IMR-90 (cell line): ENCODE measurements around the gene MAPK1. TPM values are rescaled to one million over a fixed set of nuclear protein-coding genes. Genes with fewer than 3 reads are reported as not detected.

Source experiments
- ATAC-seq: fragments of 200-7000 bp; cut with Tn5 transposase; 2 replicates; pipeline ENCODE4 v1.9.1; 2020; ENCODE audit warnings: low read depth, mild to moderate bottlenecking, moderate library complexity
- BruUV-seq: library from RNA; stranded (reverse); fragments of 400-500 nt; replicated peaks from 2 replicates; lab custom pipeline; 2021; lab: Mats Ljungman, UMichigan
- CTCF ChIA-PET: fragments of 300-600 bp; formaldehyde crosslinking; extraction: SDS; loops from one replicate; lab custom pipeline; 2021; ENCODE audit warnings: antibody characterized with exemption; lab: Yijun Ruan, JAX
- POLR2A ChIA-PET: fragments of 300-600 bp; sonication (Branson Sonifier 250); formaldehyde crosslinking; loops from one replicate; lab custom pipeline; 2022; ENCODE audit warnings: antibody characterized with exemption; ENCODE audit not compliant: unreplicated experiment; lab: Charles Lee
- DNase-seq: peaks from one replicate; pipeline ENCODE4 v3.0.0; 2013
- H2AFZ ChIP-seq: replicated peaks from 2 replicates; pipeline ENCODE3; 2013; ENCODE audit warnings: low read length, mild to moderate bottlenecking; ENCODE audit not compliant: poor library complexity
- H2AK5ac ChIP-seq: 2 replicates; pipeline ENCODE4 v1.6.1; 2013; ENCODE audit warnings: low read depth, low read length, inconsistent platforms
- H2AK9ac ChIP-seq: replicated peaks from 2 replicates; pipeline ENCODE3; 2013; ENCODE audit warnings: mild to moderate bottlenecking, low read depth, low read length, moderate library complexity; ENCODE audit not compliant: poor library complexity
- H2BK120ac ChIP-seq: 2 replicates; pipeline ENCODE4 v1.6.1; 2013; ENCODE audit warnings: low read depth, low read length, inconsistent platforms
- H2BK15ac ChIP-seq: 3 replicates; pipeline ENCODE4 v1.6.1; 2013; ENCODE audit warnings: low read depth, low read length, inconsistent platforms
- H2BK20ac ChIP-seq: 2 replicates; pipeline ENCODE4 v1.6.1; 2013; ENCODE audit warnings: low read depth, mild to moderate bottlenecking, inconsistent platforms, low read length, moderate library complexity
- H2BK5ac ChIP-seq: 2 replicates; pipeline ENCODE4 v1.6.1; 2013; ENCODE audit warnings: mild to moderate bottlenecking, low read depth, low read length, inconsistent platforms; ENCODE audit not compliant: poor library complexity, severe bottlenecking
- H3K14ac ChIP-seq: replicated peaks from 2 replicates; pipeline ENCODE4 v1.6.1; 2013; ENCODE audit warnings: low read depth, low read length, inconsistent platforms
- H3K18ac ChIP-seq: 2 replicates; pipeline ENCODE4 v1.6.1; 2013; ENCODE audit warnings: low read depth, low read length, control low read depth
- H3K23ac ChIP-seq: 2 replicates; pipeline ENCODE4 v1.6.1; 2013; ENCODE audit warnings: low read depth, low read length, inconsistent platforms
- H3K27ac ChIP-seq: 2 replicates; pipeline ENCODE4 v1.5.1; 2013; ENCODE audit warnings: mild to moderate bottlenecking, control low read depth, low read length; ENCODE audit not compliant: insufficient read depth
- H3K27me3 ChIP-seq: 2 replicates; pipeline ENCODE4 v1.6.1; 2013; ENCODE audit warnings: low read length; ENCODE audit not compliant: control insufficient read depth, insufficient read depth
- H3K36me3 ChIP-seq: 2 replicates; pipeline ENCODE4 v1.6.1; 2013; ENCODE audit warnings: low read length, mixed read lengths; ENCODE audit not compliant: control insufficient read depth, insufficient read depth
- H3K4ac ChIP-seq: 2 replicates; pipeline ENCODE4 v1.6.1; 2013; ENCODE audit warnings: low read depth, low read length, inconsistent platforms
- H3K4me1 ChIP-seq: 2 replicates; pipeline ENCODE4 v1.6.1; 2013; ENCODE audit warnings: low read length, mixed read lengths; ENCODE audit not compliant: control insufficient read depth, insufficient read depth
- H3K4me2 ChIP-seq: 2 replicates; pipeline ENCODE4 v1.6.1; 2013; ENCODE audit warnings: low read depth, mild to moderate bottlenecking, control low read depth, low read length, moderate library complexity
- H3K4me3 ChIP-seq: 2 replicates; pipeline ENCODE4 v1.5.1; 2013; ENCODE audit warnings: low read depth, mild to moderate bottlenecking, control low read depth, low read length, moderate library complexity; ENCODE audit not compliant: insufficient read depth
- H3K56ac ChIP-seq: 2 replicates; pipeline ENCODE4 v1.6.1; 2013; ENCODE audit warnings: low read length, inconsistent platforms; ENCODE audit not compliant: insufficient read depth; ENCODE audit errors: extremely low read depth
- H3K79me1 ChIP-seq, 2 experiments: 2 replicates each; pipeline ENCODE4 v1.6.1; 2013; ENCODE audit warnings: low read length in 2 of 2, inconsistent platforms in 1 of 2, low read depth in 1 of 2
- H3K9ac ChIP-seq: 2 replicates; pipeline ENCODE4 v1.6.1; 2013; ENCODE audit warnings: low read depth, low read length, control low read depth
- H3K9me1 ChIP-seq: 2 replicates; pipeline ENCODE4 v1.6.1; 2013; ENCODE audit warnings: low read length, inconsistent platforms; ENCODE audit not compliant: insufficient read depth
- H3K9me3 ChIP-seq: 2 replicates; pipeline ENCODE4 v1.6.1; 2013; ENCODE audit warnings: low read length; ENCODE audit not compliant: control insufficient read depth, insufficient read depth
- H4K20me1 ChIP-seq: 2 replicates; pipeline ENCODE4 v1.6.1; 2013; ENCODE audit warnings: low read length, inconsistent platforms; ENCODE audit not compliant: insufficient read depth
- H4K5ac ChIP-seq: 2 replicates; pipeline ENCODE4 v1.6.1; 2013; ENCODE audit warnings: mild to moderate bottlenecking, low read depth, low read length, control low read depth
- H4K8ac ChIP-seq, 2 experiments: 2 replicates each; pipeline ENCODE4 v1.6.1; 2013; ENCODE audit warnings: low read depth in 2 of 2, low read length in 2 of 2, control low read depth in 1 of 2, inconsistent platforms in 1 of 2
- H4K91ac ChIP-seq: 2 replicates; pipeline ENCODE4 v1.6.1; 2013; ENCODE audit warnings: low read depth, low read length, inconsistent platforms; ENCODE audit not compliant: insufficient read depth
- MAFK ChIP-seq: IDR thresholded peaks from 2 replicates; pipeline ENCODE4 v1.6.1; 2012; ENCODE audit warnings: low read depth, low read length, improper control_type of control experiment
- WGBS, 2 experiments: methylation state at CpG; one replicate each; pipeline versions ENCODE4 v1.1.5 to v1.1.7; 2013; ENCODE audit warnings: missing lambda C conversion rate in 2 of 2; ENCODE audit not compliant: insufficient read length in 1 of 2; ENCODE audit errors: extremely low coverage in 2 of 2; 5-methylcytosine and 5-hydroxymethylcytosine counted together
- dilution Hi-C: fragments of 300-500 bp; cut with HindIII; formaldehyde crosslinking; loops from one replicate; pipeline ENCODE4 v1.14.3; 2018; ENCODE audit warnings: low sequenced_read_pairs; ENCODE audit not compliant: unreplicated experiment
- in situ Hi-C: fragments of 300-500 bp; cut with MboI; formaldehyde crosslinking; loops from 3 replicates; pipeline ENCODE4 v1.14.3; 2019; ENCODE audit warnings: low sequenced_read_pairs, inconsistent platforms, mixed read lengths
- intact Hi-C: fragments of 100-400 bp; cut with micrococcal nuclease; formaldehyde crosslinking; loops from 2 replicates; pipeline ENCODE4 v1.10.0; 2022
- polyA plus RNA-seq, 3 experiments: library from polyadenylated mRNA; depleted of rRNA; stranded (reverse); fragments of >200 nt; gene quantifications; 2 replicates each; pipeline ENCODE4 v1.2.3, GENCODE V29; 2012; ENCODE audit warnings: low replicate concordance in 1 of 3
- total RNA-seq: library from RNA; depleted of rRNA; stranded (reverse); fragments of >200 nt; gene quantifications from 2 replicates; pipeline ENCODE4 v1.2.3, GENCODE V29; 2012

The MAPK1 gene
- total and polyA plus RNA-seq, 2 of the 4 experiments (the other 2 are of a cell fraction) = 41.0 to 51.3 TPM

DNA sequence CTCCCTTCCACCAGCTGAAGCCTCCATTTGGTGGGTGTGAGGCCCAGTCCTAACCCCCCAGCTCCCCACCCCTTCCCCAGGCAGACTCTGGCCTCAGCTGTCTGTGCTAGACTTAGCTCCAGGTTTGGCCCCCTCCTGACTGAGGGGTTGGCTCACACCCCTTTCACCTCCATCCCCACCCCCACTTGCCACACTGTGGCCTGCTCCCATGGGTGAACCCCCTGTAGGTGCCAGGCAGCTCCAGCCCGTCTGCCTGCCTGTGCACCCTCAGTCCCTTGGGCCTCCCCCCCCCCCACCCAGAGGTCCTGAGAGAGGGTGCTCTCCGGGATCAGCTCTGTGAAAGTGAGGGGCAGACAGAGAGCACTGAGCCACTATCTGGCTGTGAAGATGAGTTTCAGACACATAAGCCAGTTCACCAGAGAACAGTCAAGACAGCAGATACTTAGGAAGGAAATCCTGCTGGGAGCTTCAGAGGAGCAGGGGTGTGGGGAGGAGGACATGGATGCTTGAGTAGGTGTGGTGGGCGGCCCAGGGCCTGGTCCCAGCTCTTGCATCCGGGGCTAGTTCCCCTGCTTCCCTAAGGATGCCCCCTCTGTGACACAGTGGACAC is 49.0 kb upstream of the MAPK1 start:
- H4K8ac ChIP-seq = no peak overlapping the region
- POLR2A ChIA-PET = no interaction called here

More for the DNA sequence above, 49.0 kb upstream of the MAPK1 start:
- dilution Hi-C loops = no loop called here
- Histone ChIP-seq H3K36me3 (no peaks in the 10 kb centered on the region; the same call in 1 of the 2 replicates), H2AK9ac (no peak overlapping the region), H3K27ac (no peak overlapping the region), H3K23ac (no peak overlapping the region), H2AK5ac (no peak overlapping the region), H3K4me1 (peaks cover 5% of the 10 kb centered on the region; the same call in 1 of the 2 replicates), H3K9me3 (no peaks in the 10 kb centered on the region), H3K56ac (no peak overlapping the region), H3K4me3 (no peak overlapping the region), H3K4ac (no peak overlapping the region), H3K27me3 (no peaks in the 10 kb centered on the region), H2BK5ac (no peak overlapping the region), H4K5ac (no peak overlapping the region), H3K14ac (no peak overlapping the region), H2BK120ac (no peak overlapping the region), H2BK20ac (no peak overlapping the region), H2AFZ (no peak overlapping the region), H3K4me2 (no peak overlapping the region), H3K9ac (no peak overlapping the region), H3K18ac (no peak overlapping the region), H3K9me1 (no peaks in the 10 kb centered on the region), H4K91ac (no peak overlapping the region), H3K79me1 (no peaks in the 10 kb centered on the region), H4K20me1 (no peaks in the 10 kb centered on the region; the same call in 1 of the 2 replicates), H2BK15ac (no peak overlapping the region)
- ATAC-seq (no peak), DNase-seq (no peak)
- TF ChIP-seq MAFK = no peak
- CTCF ChIA-PET = no interaction called here
- BruUV-seq = no TSS peak
- whole genome bisulfite sequencing, 2 experiments = no CpG with 5 or more reads among the region's 4 CpGs
- in situ Hi-C loops = no loop called here
- intact Hi-C loops = no loop called here
